GM18526 (cell line): ENCODE results near the gene FBXO9.

ENCODE experiments used
- POLR2A ChIP-seq: IDR thresholded peaks from 3 replicates; pipeline ENCODE4 v1.6.1; 2011; ENCODE audit not compliant: insufficient read length; ENCODE audit errors: extremely low read depth

The FBXO9 gene

GRCh38 chr6:53065266-53066076 is at the start of gene FBXO9:
Gene FBXO9, plus strand, starts transcription at chr6:53065404. Its CDS starts 386 bp downstream, at chr6:53065790.
- peak; percentile 55 for TF ChIP-seq POLR2A

- TF ChIP-seq POLR2A, result no peak
Observed at GRCh38 chr6:53015486-53015885, 49.7 kb upstream of the FBXO9 start.

GRCh38 chr6:53018446-53018845 is 46.8 kb upstream of the FBXO9 start:
- TF ChIP-seq POLR2A, result no peak

GRCh38 chr6:53020005-53020744 is 45.0 kb upstream of the FBXO9 start:
- TF ChIP-seq POLR2A, result no peak

- no peak for TF ChIP-seq POLR2A
Observed at GRCh38 chr6:53023323-53023722, 41.9 kb upstream of the FBXO9 start.

- TF ChIP-seq POLR2A, result no peak
Observed at GRCh38 chr6:53026526-53026925, 38.7 kb upstream of the FBXO9 start.

GRCh38 chr6:53027131-53027718 is 38.0 kb upstream of the FBXO9 start:
- no peak for TF ChIP-seq POLR2A

- no peak for TF ChIP-seq POLR2A
Observed at GRCh38 chr6:53028467-53028866, 36.7 kb upstream of the FBXO9 start.

GRCh38 chr6:53029257-53029656 is 35.9 kb upstream of the FBXO9 start:
- TF ChIP-seq POLR2A, result no peak

- no peak for TF ChIP-seq POLR2A
Observed at GRCh38 chr6:53029761-53030160, 35.4 kb upstream of the FBXO9 start.

GRCh38 chr6:53031281-53031680 is 33.9 kb upstream of the FBXO9 start:
- no peak for TF ChIP-seq POLR2A

- TF ChIP-seq POLR2A, result no peak
Observed at GRCh38 chr6:53032849-53033248, 32.4 kb upstream of the FBXO9 start.

- TF ChIP-seq POLR2A, result no peak
Observed at GRCh38 chr6:53033764-53034163, 31.4 kb upstream of the FBXO9 start.

GRCh38 chr6:53035549-53036213 is 29.5 kb upstream of the FBXO9 start:
- TF ChIP-seq POLR2A, result no peak

GRCh38 chr6:53038141-53038540 is 27.1 kb upstream of the FBXO9 start:
- no peak for TF ChIP-seq POLR2A
